Measurements from ENCODE around the gene PRR16. TPM values are rescaled to one million over a fixed set of nuclear protein-coding genes. Genes with fewer than 3 reads are reported as not detected.

Gene PRR16
- total RNA-seq, 4 donors from 2014 or later: 1.9 to 8.4 (median 2.7) TPM

DNA sequence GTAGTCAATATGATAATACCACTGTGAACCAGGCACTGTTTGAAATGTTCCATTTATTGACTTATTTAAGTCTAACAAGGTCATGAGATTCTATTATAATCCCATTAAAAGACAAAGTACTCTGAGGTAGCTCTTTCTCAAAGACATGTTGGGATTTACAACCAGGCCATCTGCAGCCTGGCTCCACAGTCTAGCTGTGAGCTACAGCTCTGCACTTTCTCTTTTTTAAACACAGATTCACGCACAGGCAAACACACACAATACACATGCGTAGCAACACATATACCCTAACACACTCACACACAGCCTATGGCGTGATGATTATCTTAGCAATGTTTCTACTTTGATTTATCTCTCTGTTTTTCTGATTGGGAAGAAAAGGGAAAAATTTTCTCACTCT lies 174.3 kb downstream of the PRR16 start:
- DNase-seq (ENCODE audit: low spot score): no peak
- TF ChIP-seq, protein P1, sequence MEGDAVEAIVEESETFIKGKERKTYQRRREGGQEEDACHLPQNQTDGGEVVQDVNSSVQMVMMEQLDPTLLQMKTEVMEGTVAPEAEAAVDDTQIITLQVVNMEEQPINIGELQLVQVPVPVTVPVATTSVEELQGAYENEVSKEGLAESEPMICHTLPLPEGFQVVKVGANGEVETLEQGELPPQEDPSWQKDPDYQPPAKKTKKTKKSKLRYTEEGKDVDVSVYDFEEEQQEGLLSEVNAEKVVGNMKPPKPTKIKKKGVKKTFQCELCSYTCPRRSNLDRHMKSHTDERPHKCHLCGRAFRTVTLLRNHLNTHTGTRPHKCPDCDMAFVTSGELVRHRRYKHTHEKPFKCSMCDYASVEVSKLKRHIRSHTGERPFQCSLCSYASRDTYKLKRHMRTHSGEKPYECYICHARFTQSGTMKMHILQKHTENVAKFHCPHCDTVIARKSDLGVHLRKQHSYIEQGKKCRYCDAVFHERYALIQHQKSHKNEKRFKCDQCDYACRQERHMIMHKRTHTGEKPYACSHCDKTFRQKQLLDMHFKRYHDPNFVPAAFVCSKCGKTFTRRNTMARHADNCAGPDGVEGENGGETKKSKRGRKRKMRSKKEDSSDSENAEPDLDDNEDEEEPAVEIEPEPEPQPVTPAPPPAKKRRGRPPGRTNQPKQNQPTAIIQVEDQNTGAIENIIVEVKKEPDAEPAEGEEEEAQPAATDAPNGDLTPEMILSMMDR (IDR thresholded peaks at IDR 0.05): no peak
- no peak for ATAC-seq (ENCODE audit: low FRiP score)

- no peak for DNase-seq (ENCODE audit: low spot score)
- TF ChIP-seq, protein P1 (IDR thresholded peaks at IDR 0.05): no peak
- no peak for ATAC-seq (ENCODE audit: low FRiP score)
Observed at GRCh38 chr5:120640778-120641177, 176.7 kb downstream of the PRR16 start.

DNA sequence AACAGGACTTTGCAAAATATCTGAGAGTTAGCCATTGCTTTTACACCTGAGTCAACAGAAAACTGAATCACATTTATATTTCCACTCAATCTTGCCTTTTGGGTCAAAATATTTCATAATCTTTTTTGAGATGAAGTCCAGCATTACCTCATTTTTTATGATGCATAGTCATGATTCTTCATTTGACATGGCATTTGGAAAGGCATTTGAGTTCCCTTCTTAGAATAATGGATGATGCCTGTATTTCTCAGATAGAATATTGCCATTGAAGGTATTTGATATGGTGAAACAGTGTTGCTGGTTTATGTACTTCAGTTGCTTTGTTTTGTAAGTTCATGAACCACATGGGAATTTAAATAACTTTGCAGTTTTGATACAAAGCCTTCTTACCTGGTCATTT lies 180.4 kb downstream of the PRR16 start:
- DNase-seq (ENCODE audit: low spot score) (no peak), ATAC-seq (ENCODE audit: low FRiP score) (no peak)
- TF ChIP-seq, protein P1 (IDR thresholded peaks at IDR 0.05): no peak

GRCh38 chr5:120655828-120656435 lies 191.8 kb downstream of the PRR16 start:
- TF ChIP-seq, protein P1 (IDR thresholded peaks at IDR 0.05): no peak
- ATAC-seq (ENCODE audit: low FRiP score) (no peak), DNase-seq (ENCODE audit: low spot score) (no peak)

DNA sequence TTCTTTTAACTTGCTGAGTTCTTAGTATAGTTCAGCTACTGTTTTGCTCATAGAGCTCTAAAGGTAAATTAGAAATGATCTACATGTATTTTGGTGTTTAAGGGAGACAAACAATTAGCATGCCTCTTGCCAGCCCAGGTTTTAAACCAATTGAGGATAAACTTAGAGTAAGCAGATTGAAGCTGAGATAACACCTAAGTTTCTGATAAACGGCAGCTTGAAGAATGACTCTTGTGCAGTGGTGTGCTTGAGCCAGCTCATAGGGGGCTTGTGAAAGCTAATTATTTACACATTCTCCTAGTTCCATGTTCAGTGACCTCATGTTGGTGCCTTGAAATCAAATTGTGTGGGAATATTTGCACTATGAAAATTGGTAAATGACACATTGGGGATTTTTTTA lies 193.0 kb downstream of the PRR16 start:
- DNase-seq (ENCODE audit: low spot score): no peak
- ATAC-seq (ENCODE audit: low FRiP score): no peak
- TF ChIP-seq, protein P1 (IDR thresholded peaks at IDR 0.05): no peak

DNA sequence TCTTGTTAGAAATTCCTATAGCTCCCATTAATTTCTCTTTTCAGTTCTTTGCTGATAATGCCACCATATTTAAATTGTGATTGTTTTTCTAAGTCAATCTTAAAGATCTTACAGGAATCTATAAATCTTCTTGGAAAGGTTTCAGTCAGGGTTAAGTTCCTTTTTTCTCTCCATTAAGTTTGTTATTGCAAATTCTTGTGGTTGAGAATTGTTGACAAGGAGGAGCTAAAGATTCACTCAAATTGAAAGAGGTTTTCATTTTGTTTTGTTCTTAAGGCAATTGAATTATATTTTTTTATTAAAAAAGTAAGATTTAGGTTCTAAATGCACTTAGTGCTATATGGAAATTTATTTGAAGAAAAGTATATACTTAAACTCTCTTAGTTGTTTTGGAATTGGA lies 213.4 kb downstream of the PRR16 start:
- TF ChIP-seq, protein P1 (IDR thresholded peaks at IDR 0.05): no peak
- ATAC-seq (ENCODE audit: low FRiP score) (no peak), DNase-seq (ENCODE audit: low spot score) (no peak)

- TF ChIP-seq, protein P1 (IDR thresholded peaks at IDR 0.05): no peak
- no peak for ATAC-seq (ENCODE audit: low FRiP score)
- no peak for DNase-seq (ENCODE audit: low spot score)
Observed at GRCh38 chr5:120678279-120678678, 214.2 kb downstream of the PRR16 start.

Measured in omental fat pad (tissue), 4 donors.